Common myeloid progenitor, CD34-positive (primary cell): ENCODE measurements around the gene SLCO2B1.

Experiments used
- CTCF ChIA-PET: fragments of 350-600 bp; sonication (Branson Sonifier 250); formaldehyde crosslinking; loops from one replicate; lab custom pipeline; 2021; ENCODE audit warnings: antibody characterized with exemption; lab: Charles Lee
- POLR2A ChIA-PET: fragments of 350-600 bp; sonication (Branson Sonifier 250); formaldehyde crosslinking; loops from one replicate; lab custom pipeline; 2021; ENCODE audit warnings: antibody characterized with exemption; lab: Charles Lee
- DNase-seq, 3 donors: peaks; one replicate each; pipeline versions ENCODE4 v3.0.0 to v3.0.0-alpha.2; 2013
- H3K27ac ChIP-seq, 2 experiments: 1 replicate in 1 of 2; 2 replicates in 1 of 2; pipeline ENCODE4 v1.7.0; 2013; ENCODE audit warnings: inconsistent platforms in 2 of 2, low read length in 2 of 2, mild to moderate bottlenecking in 2 of 2, low read depth in 1 of 2, moderate library complexity in 1 of 2; ENCODE audit not compliant: severe bottlenecking in 2 of 2, insufficient read depth in 1 of 2, poor library complexity in 1 of 2
- H3K27me3 ChIP-seq, 5 experiments: replicated peaks in 2 of 5; 1 replicate in 3 of 5; 2 replicates in 2 of 5; pipeline versions ENCODE4 v1.6.1 to v1.7.0; 2013; ENCODE audit warnings: low read length in 4 of 5, mild to moderate bottlenecking in 2 of 5, moderate library complexity in 2 of 5, inconsistent platforms in 1 of 5; ENCODE audit not compliant: insufficient read depth in 5 of 5, control insufficient read depth in 4 of 5
- H3K36me3 ChIP-seq, 4 experiments: 1 replicate in 2 of 4; 2 replicates in 2 of 4; pipeline versions ENCODE4 v1.6.1 to v1.7.0; 2013; ENCODE audit warnings: low read length in 3 of 4, control low read depth in 1 of 4, mild to moderate bottlenecking in 1 of 4; ENCODE audit not compliant: control insufficient read depth in 4 of 4, insufficient read depth in 4 of 4
- H3K4me1 ChIP-seq, 4 experiments: 1 replicate in 3 of 4; 2 replicates in 1 of 4; pipeline versions ENCODE4 v1.6.1 to v1.7.1; 2013; ENCODE audit warnings: low read length in 3 of 4, mild to moderate bottlenecking in 3 of 4, control low read depth in 1 of 4, inconsistent platforms in 1 of 4, moderate library complexity in 1 of 4; ENCODE audit not compliant: control insufficient read depth in 4 of 4, insufficient read depth in 4 of 4; ENCODE audit errors: control extremely low read depth in 1 of 4
- H3K4me3 ChIP-seq, 7 experiments: 1 replicate in 4 of 7; 2 replicates in 3 of 7; pipeline versions ENCODE4 v1.5.1 to v1.7.0; 2013; ENCODE audit warnings: mild to moderate bottlenecking in 7 of 7, low read length in 6 of 7, moderate library complexity in 6 of 7, inconsistent platforms in 2 of 7, low read depth in 2 of 7, control low read depth in 1 of 7; ENCODE audit not compliant: insufficient read depth in 4 of 7, control insufficient read depth in 1 of 7; ENCODE audit errors: extremely low read depth in 1 of 7
- H3K9me3 ChIP-seq, 5 experiments: 1 replicate in 4 of 5; 2 replicates in 1 of 5; pipeline versions ENCODE4 v1.6.1 to v1.7.1; 2013; ENCODE audit warnings: low read length in 4 of 5, mild to moderate bottlenecking in 2 of 5, inconsistent platforms in 1 of 5, low read depth in 1 of 5, moderate library complexity in 1 of 5; ENCODE audit not compliant: control insufficient read depth in 4 of 5, insufficient read depth in 2 of 5; ENCODE audit errors: control extremely low read depth in 1 of 5
- WGBS: methylation state at CpG from one replicate; pipeline ENCODE4 v1.1.5; 2013; ENCODE audit not compliant: insufficient coverage; 5-methylcytosine and 5-hydroxymethylcytosine counted together

The SLCO2B1 gene

DNA sequence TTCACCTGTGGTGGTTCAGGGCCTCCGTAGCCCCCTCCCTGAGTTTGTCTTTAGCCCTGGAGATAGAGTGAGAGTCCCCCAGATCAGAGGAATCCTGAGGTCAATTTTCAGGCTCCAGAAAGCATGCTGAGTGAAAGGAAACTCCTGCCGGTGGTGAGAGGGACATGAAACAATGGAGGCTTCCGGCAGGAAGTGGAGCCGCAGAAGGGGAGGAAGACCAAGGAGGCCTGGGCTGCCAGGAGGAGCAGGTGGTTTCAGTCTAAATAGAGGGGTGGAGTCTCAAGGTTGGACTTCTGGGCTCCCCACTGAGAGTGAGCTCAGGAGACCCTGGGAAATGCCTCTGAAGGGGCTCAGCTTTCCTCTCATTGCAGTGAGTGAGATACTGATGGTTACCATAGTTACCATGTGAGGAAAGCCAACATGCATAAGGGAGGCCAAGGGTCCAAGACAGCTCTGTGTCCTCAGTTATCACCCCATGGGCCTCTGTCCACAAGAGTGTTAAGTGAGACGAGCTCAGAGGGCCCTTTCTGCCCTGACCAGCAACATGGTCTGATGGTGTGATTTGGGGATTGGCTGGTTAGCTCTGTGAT lies 10.7 kb downstream of the SLCO2B1 start:
- POLR2A ChIA-PET: no interaction called here
- H3K36me3 ChIP-seq: no peaks in the 10 kb centered on the region
- 43% methylated on average over 3 of the region's 5 CpGs for WGBS
- H3K27ac ChIP-seq: no peak overlapping the region
- CTCF ChIA-PET: no interaction called here
- peaks cover 0 to 10% (median 2%) of the 10 kb centered on the region in 5 experiments for H3K9me3 ChIP-seq
- no peaks in the 10 kb centered on the region for H3K27me3 ChIP-seq
- no peaks in the 10 kb centered on the region for H3K4me1 ChIP-seq
- DNase-seq: no peak
- H3K4me3 ChIP-seq: no peak overlapping the region

DNA sequence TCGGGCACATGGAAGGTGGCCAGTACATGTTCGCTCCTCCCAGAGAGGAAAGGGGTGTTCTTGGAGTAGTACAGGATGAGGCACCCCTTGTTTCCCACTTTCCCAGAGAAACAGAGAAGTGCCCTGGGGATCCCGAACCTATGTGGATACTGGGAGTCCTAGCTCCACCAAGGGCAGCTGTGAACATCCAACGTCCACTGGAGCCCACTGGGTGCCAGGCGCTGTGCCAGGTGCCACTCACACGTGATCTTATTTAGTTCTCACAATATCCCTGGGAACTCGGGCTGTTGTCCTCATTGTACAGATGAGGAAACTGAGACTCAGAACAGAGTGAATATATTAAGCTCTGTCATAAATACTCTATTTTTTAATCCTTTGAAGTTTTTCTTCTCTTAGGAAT lies 12.0 kb downstream of the SLCO2B1 start:
- CTCF ChIA-PET: interaction anchor here (1.0 to 2.2 kb wide), 5 partner anchors 9 to 23 kb away, joined by 3 to 6 read pairs (median 5); no protein-coding TSS in a partner anchor
- no peaks in the 10 kb centered on the region for H3K4me1 ChIP-seq
- H3K4me3 ChIP-seq: no peak overlapping the region
- WGBS: 94% methylated on average over 6 of the region's 7 CpGs
- H3K27me3 ChIP-seq: no peaks in the 10 kb centered on the region
- H3K9me3 ChIP-seq: peaks cover 0 to 10% (median 2%) of the 10 kb centered on the region in 5 experiments
- DNase-seq: no peak
- no peak overlapping the region for H3K27ac ChIP-seq
- no peaks in the 10 kb centered on the region for H3K36me3 ChIP-seq
- POLR2A ChIA-PET: no interaction called here

DNA sequence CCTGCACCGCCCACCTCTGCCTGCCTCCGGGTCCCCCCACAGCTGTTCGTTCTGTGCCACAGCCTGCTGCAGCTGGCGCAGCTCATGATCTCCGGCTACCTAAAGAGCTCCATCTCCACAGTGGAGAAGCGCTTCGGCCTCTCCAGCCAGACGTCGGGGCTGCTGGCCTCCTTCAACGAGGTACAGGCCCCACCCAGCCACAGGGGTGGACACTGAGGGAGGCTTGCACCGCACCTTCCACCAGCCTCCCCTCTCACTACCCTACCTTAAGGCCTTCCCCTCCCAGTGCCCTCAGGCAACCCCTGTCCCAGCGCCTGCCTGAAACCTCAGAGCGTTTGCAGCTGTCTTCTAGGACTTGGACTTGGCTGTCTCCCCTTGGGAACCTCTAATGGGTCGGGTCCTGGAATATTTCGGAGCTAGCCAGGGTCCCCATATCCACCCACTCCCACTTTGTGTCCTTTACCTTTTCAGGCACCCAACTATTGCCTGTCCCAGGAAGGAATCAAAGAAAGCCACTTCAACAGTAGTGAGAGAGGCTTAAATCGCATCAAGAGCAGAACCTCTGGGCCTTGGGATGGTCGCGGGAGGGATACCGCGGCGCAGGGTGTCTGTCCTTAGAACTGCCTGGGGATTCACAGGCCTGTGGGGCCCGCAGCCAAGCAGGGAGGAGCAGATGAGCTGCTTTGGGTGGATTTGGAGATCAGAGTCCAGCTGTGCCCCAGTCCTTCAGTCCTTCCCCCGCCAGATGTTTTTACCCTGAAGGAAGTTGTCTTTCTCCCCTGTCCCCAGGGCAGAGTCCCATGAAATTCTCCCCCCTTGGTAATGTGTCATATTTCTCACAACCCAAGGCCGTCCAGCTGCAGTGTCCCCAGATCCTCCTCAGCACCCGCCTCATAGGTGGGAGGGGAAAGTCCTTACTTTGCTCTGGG lies 13.3 kb downstream of the SLCO2B1 start:
- H3K27ac ChIP-seq: no peak overlapping the region
- no peak overlapping the region for H3K4me3 ChIP-seq
- no peaks in the 10 kb centered on the region for H3K27me3 ChIP-seq
- WGBS: 97% methylated on average over 21 of the region's 25 CpGs
- no peak for DNase-seq
- H3K9me3 ChIP-seq: peaks cover 0 to 10% (median 2%) of the 10 kb centered on the region in 5 experiments
- CTCF ChIA-PET: interaction anchor here (1.4 to 2.2 kb wide), 4 partner anchors 10 to 24 kb away, joined by 3 to 6 read pairs (median 5); no protein-coding TSS in a partner anchor
- no peaks in the 10 kb centered on the region for H3K4me1 ChIP-seq
- POLR2A ChIA-PET: no interaction called here
- H3K36me3 ChIP-seq: no peaks in the 10 kb centered on the region

DNA sequence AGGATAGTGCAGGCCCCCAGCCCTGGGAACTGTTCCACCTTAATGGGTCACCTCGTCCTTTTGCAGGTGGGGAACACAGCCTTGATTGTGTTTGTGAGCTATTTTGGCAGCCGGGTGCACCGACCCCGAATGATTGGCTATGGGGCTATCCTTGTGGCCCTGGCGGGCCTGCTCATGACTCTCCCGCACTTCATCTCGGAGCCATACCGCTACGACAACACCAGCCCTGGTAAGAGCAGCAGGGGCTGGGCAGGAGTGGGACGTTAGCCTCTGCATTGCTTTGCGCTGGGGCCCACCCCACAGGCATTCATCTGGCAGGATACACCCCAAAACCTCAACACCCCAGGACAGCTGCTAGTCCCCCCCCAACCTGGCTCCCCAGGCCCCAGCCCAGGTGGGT lies 14.8 kb downstream of the SLCO2B1 start:
- Histone ChIP-seq H3K27me3 (no peaks in the 10 kb centered on the region), H3K4me1 (no peaks in the 10 kb centered on the region), H3K9me3 (peaks cover 0 to 5% (median 1%) of the 10 kb centered on the region in 5 experiments), H3K27ac (no peak overlapping the region), H3K36me3 (no peaks in the 10 kb centered on the region), H3K4me3 (no peak overlapping the region)
- ChIA-PET POLR2A (no interaction called here), CTCF (no interaction called here)
- no peak for DNase-seq
- 97% methylated on average over 10 of the region's 11 CpGs for WGBS

DNA sequence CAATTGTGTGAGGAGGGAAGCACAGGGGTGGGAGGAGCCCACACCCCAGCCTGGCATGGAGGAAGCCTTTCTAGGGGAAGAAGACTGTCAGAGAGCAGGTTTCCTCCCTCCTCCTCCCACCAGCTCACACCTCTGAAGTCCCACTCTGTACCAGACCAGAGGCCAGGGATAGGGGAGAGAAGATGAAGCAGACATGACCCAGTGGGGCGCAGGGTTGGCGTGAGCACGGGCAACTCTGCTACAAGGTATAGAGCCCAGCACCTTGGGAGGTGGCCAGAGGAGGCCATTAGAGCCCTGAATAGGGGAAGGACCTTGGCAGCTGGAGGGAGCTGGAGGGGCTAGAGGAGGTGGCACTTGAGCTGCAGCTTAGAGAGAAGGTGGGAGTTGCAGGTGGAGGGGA lies 15.9 kb downstream of the SLCO2B1 start:
- CTCF ChIA-PET: no interaction called here
- no CpG with 5 or more reads among the region's 3 CpGs for WGBS
- Histone ChIP-seq H3K27ac (no peak overlapping the region), H3K9me3 (no peaks in the 10 kb centered on the region), H3K4me3 (no peak overlapping the region), H3K4me1 (no peaks in the 10 kb centered on the region), H3K27me3 (no peaks in the 10 kb centered on the region), H3K36me3 (no peaks in the 10 kb centered on the region)
- POLR2A ChIA-PET: no interaction called here
- DNase-seq: no peak

DNA sequence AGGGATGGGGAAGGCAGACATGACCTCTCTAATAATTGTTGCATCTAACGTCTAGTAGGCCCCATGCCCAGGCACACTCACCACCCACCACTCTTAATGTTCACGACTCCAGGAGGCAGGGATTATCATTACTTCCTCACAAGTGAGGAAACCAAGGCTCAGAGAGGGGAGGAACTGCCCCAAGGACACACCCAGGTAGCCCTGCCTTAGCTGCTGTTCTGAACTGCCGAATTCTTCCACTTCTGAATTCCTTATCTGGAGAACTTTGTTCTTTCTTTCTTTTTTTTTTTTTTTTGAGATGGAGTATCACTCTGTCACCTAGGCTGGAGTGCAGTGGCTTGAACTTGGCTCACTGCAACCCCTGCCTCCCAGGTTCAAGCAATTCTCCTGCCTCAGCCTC lies 16.7 kb downstream of the SLCO2B1 start:
- no peak for DNase-seq
- Histone ChIP-seq H3K9me3 (no peaks in the 10 kb centered on the region), H3K27ac (no peak overlapping the region), H3K27me3 (no peaks in the 10 kb centered on the region), H3K4me3 (no peak overlapping the region), H3K36me3 (no peaks in the 10 kb centered on the region), H3K4me1 (no peaks in the 10 kb centered on the region)
- WGBS: 92% methylated on average over 2 of the region's 3 CpGs
- POLR2A ChIA-PET: no interaction called here
- CTCF ChIA-PET: interaction anchor here (0.8 to 1.7 kb wide), 2 partner anchors 27 to 38 kb away, joined by 3 to 5 read pairs; no protein-coding TSS in a partner anchor
